Lower leg skin (tissue), 4 donors: ENCODE measurements around the gene BUB1B. TPM values are rescaled to one million over a fixed set of nuclear protein-coding genes. Genes with fewer than 3 reads are reported as not detected.
A peak's percentile ranks its signal among the peaks of the same experiment; 100 is the strongest.

Experiments used
- DNase-seq, 2 donors: peaks; one replicate each; pipeline ENCODE4 v3.0.0-alpha.2; 2019; ENCODE audit warnings: low spot score in 2 of 2
- H3K4me3 ChIP-seq: fragments of 200-600 bp; sonication (generic); 2 replicates; pipeline ENCODE4 v1.5.1; 2017; ENCODE audit warnings: mild to moderate bottlenecking, low read depth; ENCODE audit not compliant: poor library complexity, severe bottlenecking
- POLR2A ChIP-seq, 2 donors: fragments of 450-650 bp; IDR thresholded peaks; one replicate each; pipeline ENCODE4 v1.6.1; 2016 to 2017; ENCODE audit warnings: antibody characterized with exemption in 2 of 2, mild to moderate bottlenecking in 1 of 2, moderate library complexity in 1 of 2
- WGBS, 2 donors: methylation state at CpG; one replicate each; pipeline ENCODE4 v1.1.5; 2018; 5-methylcytosine and 5-hydroxymethylcytosine counted together
- intact Hi-C: fragments of 100-400 bp; cut with DNase I; formaldehyde crosslinking; loops from one replicate; pipeline ENCODE4 v1.15.0; 2023; ENCODE audit warnings: low total_unique reads
- total RNA-seq, 4 donors: library from RNA; depleted of rRNA; stranded (reverse); fragments of >200 nt; gene quantifications; one replicate each; pipeline ENCODE4 v1.1.0, GENCODE V29; 2016
- TF ChIP-seq, protein P1 (sequence below), 3 donors: fragments of 450-650 bp; IDR thresholded peaks; one replicate each; pipeline ENCODE4 v1.5.1; 2016; ENCODE audit warnings: antibody characterized with exemption in 3 of 3, mild to moderate bottlenecking in 3 of 3, moderate library complexity in 2 of 3

BUB1B gene
- total RNA-seq, 4 donors from 2014 or later: 1.3 to 4.5 (median 2.1) TPM

DNA sequence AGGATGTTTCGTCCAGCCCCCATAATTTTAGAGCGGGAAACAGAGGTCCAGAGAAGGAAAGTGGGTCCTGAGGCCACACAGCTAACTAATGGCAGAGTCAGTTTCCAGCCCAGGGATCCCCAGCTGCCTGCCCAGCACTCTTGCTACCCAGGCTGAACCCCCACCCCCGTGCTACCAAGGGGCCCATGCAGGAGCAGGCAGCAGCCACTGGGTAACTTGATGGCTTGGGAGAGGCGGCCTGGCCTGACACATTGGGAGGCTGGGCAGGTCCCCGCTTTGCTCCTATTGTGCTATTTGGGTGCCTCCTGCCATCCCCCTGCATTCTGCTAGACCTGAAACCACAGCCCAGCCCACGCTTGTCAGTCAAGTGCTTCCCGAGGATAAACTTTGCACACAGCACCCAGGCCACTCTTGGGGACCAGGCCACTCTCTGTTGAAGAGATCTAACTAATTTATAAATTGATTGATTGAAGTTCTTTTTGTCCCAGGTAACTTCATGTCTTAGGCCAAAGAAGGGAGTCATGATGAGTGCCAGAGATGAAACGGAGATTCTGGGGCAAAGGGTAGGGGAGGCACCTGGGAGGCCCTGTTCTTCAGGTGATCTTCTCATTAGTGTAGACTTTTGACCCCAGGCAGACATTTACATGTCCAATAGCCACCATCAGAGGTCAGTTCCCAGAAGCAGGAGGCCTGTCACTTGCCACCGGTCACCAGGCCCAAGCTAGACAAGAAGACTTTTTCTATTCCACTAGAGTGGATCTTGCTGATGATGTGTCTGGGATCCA, 85.0 kb downstream of the BUB1B start:
- TF ChIP-seq POLR2A (IDR thresholded peaks at IDR 0.05): no peak
- TF ChIP-seq, protein P1, sequence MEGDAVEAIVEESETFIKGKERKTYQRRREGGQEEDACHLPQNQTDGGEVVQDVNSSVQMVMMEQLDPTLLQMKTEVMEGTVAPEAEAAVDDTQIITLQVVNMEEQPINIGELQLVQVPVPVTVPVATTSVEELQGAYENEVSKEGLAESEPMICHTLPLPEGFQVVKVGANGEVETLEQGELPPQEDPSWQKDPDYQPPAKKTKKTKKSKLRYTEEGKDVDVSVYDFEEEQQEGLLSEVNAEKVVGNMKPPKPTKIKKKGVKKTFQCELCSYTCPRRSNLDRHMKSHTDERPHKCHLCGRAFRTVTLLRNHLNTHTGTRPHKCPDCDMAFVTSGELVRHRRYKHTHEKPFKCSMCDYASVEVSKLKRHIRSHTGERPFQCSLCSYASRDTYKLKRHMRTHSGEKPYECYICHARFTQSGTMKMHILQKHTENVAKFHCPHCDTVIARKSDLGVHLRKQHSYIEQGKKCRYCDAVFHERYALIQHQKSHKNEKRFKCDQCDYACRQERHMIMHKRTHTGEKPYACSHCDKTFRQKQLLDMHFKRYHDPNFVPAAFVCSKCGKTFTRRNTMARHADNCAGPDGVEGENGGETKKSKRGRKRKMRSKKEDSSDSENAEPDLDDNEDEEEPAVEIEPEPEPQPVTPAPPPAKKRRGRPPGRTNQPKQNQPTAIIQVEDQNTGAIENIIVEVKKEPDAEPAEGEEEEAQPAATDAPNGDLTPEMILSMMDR (IDR thresholded peaks at IDR 0.05): no peak
- peak in 1 of 2 donors; percentile 76 for DNase-seq
- intact Hi-C loops: no loop called here
- no peak overlapping the region for H3K4me3 ChIP-seq
- WGBS, 2 donors: 81 to 83% methylated on average over 9 of the region's 9 CpGs

DNA sequence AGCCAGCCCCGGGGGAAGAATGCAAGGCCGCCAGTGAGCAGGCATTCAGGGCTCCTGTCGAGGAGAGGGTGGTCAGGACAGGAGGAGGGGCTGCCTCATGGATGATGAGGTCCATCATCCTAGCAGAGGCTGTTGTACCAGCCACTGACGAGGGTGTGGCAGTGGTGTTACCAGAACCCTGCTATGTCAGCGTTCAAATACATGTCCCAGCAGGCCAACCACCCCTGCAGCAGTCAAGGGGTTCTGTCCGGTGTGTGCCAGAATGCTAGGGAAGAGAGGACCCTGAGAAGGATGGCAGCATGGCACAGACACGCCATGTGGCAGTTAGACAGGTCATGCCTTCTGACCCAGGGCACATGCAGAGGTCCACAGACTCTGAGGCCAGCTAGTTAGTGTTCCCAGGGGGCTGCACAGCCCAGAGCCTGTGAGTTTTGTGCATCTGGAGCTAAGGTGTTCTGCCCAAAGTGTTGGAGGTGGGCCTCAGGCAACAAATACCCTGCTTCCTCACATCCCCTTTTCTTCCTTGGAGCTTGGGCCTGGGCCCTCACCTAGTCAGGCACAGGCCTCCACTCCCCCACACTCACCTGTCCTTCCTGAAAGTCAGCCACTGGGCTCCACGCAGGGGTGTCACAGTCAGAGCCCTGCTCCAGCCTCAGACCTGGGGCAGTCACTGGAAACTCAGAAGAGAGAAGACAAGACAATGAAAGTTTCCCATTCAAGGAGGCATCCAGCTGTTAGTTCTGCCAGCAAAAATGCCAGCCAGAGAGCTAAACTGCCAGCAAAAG, 85.8 kb downstream of the BUB1B start:
- TF ChIP-seq, protein P1 (IDR thresholded peaks at IDR 0.05): no peak
- no peak for TF ChIP-seq POLR2A (IDR thresholded peaks at IDR 0.05)
- H3K4me3 ChIP-seq: no peak overlapping the region
- 61 to 73% methylated on average over 8 of the region's 8 CpGs for WGBS, 2 donors
- intact Hi-C loops: no loop called here
- DNase-seq: peak in 1 of 2 donors; percentile 80

DNA sequence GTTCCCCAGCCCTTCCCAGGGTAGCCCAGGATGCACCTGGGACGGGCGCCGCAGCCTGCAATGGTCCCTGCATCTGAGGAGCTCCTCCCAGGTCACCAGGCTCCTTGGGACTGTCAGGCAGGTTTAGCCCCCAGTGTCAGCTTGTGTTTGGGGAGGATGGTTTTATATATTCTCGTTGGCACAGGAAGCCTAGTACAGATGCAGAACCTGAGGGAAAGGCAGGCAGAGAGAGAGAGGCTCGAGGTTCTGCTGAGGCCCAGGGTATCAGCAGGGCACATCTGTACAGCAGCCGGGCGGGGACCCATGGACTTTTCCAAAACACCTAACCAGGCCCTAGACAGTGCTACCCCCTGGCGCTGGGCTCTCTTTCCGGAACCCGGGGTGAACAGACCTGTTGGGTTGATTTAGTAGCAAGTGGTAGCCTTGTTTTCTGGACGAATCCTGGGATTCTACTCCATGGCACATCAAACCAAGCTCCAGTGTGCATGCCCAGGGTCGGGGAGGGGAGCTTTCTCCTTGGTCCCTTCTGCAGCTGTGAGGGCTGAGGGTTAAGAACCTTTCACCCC, 86.6 kb downstream of the BUB1B start:
- no peak overlapping the region for H3K4me3 ChIP-seq
- DNase-seq: peak in 1 of 2 donors; percentile 78
- no peak for TF ChIP-seq POLR2A (IDR thresholded peaks at IDR 0.05)
- TF ChIP-seq, protein P1 (IDR thresholded peaks at IDR 0.05): no peak
- intact Hi-C loops: no loop called here
- WGBS, 2 donors: 71 to 79% methylated on average over 12 of the region's 12 CpGs

DNA sequence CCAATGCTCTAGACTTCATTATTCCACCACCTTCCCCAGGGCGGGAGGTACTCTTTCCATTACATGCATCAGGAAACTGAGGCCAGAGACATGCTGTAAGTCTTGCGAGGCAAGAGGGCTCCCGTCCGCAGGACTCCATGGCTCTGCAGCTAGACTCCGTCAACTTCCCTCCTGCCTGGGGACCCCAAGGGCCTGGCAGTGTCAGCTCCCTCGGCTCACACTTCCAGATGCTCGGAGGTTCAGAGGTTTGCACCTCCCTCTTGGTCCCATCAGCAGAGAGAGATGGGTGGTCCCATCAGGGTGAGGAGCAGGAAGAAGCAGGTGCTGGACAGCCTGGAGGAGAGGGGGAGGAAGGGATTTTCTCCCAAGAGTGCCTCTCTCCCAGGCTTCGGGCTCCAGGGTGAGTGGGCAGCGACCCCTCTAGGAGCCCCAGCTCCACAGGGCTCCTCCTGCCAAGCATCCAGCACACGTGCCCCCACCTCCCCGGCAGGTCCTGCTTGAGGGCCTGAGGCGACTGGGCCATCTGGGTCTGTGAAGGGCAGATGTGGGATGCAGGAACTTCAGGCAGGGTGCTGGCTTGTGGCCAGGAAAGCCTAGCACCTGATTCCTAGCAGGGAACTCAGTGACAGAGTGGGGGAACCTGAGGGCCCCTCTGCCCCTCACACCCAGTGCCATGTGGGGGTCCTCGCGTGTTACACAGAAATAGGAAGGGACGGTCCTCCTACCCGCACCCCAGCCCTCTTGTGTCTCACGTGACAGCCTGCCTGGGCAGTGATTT, 87.3 kb downstream of the BUB1B start:
- WGBS, 2 donors: 84 to 85% methylated on average over 17 of the region's 17 CpGs
- H3K4me3 ChIP-seq: no peak overlapping the region
- TF ChIP-seq, protein P1 (IDR thresholded peaks at IDR 0.05): no peak
- no peak for TF ChIP-seq POLR2A (IDR thresholded peaks at IDR 0.05)
- peak in 1 of 2 donors; percentile 85 for DNase-seq
- intact Hi-C loops: no loop called here

DNA sequence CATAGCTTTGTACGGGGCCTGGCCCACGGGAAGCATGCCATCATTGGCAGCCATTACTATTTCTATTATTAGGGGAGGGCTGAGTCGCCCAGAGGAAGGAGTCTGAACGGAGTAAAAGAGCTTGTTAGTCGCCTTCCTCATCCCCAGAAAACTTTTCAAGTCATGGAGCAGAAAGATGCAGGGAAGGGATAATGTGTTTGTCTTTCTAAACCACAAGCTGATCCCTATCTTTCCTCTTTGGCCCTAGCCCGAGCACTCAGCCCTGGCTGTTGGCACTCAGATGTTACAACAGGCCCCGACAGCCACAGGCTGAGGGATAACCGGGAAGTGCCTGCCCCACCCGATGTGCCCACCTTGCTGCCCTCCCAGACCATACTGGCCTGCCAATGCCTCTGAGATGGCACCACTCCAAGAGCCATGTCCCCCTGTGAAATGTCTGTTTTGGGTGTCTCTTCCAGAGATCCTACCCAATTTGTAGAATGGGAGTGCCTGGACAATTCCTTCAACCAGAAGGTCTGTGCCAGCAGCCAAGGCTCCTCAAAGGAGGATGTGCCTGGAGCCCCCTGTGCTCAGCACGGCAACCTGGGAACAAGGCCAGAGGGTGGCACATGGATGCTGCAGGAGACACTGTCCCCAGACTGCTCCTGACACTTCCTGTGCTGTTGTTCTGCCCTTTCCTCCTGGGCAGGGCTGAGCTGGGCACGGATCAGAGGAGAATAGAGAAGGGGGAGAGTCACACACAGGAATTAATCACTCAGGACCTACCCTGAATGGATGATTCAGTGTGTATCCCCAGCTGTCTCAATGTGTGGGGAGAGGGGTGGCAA, 88.8 kb downstream of the BUB1B start:
- 31 to 47% methylated on average over 11 of the region's 11 CpGs for WGBS, 2 donors
- no peak for TF ChIP-seq POLR2A (IDR thresholded peaks at IDR 0.05)
- TF ChIP-seq, protein P1 (IDR thresholded peaks at IDR 0.05): no peak
- H3K4me3 ChIP-seq: no peak overlapping the region
- DNase-seq: peak in 1 of 2 donors; percentile 83
- intact Hi-C loops: no loop called here
